Kidney capillary endothelial cell (primary cell): Measurements from ENCODE around the gene CUBN.
A peak's percentile ranks its signal among the peaks of the same experiment; 100 is the strongest.

Experiments
- DNase-seq: peaks from one replicate; pipeline ENCODE4 v3.0.0-alpha.2; 2018; ENCODE audit warnings: low spot score

The CUBN gene

DNA sequence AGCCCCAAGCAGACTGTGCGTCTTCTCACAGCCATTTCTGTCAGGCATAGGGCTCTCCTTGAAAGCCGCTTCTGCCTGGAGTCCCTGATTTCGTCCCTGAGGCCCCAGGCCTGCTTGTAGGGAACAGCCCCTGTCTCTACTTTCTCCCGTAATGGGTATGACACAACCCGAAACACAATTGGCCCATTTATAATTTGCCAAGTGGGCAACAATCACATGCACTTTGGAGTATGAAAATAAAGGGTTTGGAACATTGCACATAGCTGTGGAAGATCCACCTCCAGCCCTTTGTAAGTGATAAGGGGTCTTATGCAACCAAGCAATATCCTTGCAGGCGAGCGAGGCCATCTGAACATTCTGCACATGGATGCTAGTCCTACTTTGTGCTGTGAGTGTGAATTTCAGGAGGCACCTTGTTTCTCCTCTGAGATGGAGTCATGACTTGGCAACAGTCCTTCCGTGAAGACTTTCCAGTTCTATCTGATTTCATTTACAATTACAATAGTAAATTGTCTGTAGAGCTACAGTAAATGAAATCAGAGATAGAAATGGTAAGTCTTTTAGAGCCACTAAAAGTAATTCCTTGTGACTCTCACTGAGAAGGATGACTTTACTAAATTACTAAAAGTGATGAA is 141.5 kb downstream of the CUBN start:
- no peak for DNase-seq

DNA sequence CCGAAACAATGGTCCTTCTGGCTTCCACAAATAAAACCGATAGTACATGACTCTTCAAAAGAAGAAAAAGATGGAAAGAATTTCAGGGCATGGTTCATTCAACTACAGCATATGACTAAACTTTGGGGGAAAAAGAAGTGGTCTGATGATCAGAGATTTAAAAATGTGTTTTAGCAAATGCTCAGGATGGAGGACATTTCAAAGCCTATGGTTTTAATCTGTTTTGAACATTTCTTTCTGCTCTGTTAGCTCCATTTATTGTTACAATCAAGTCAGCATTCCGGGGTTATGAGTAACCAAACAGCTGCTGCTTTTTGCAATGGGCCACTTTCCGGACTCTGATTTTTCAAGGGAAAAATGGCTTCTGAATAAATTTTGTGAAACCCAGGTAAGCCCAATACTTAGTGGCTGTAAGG is 142.4 kb downstream of the CUBN start:
- DNase-seq, result no peak

DNA sequence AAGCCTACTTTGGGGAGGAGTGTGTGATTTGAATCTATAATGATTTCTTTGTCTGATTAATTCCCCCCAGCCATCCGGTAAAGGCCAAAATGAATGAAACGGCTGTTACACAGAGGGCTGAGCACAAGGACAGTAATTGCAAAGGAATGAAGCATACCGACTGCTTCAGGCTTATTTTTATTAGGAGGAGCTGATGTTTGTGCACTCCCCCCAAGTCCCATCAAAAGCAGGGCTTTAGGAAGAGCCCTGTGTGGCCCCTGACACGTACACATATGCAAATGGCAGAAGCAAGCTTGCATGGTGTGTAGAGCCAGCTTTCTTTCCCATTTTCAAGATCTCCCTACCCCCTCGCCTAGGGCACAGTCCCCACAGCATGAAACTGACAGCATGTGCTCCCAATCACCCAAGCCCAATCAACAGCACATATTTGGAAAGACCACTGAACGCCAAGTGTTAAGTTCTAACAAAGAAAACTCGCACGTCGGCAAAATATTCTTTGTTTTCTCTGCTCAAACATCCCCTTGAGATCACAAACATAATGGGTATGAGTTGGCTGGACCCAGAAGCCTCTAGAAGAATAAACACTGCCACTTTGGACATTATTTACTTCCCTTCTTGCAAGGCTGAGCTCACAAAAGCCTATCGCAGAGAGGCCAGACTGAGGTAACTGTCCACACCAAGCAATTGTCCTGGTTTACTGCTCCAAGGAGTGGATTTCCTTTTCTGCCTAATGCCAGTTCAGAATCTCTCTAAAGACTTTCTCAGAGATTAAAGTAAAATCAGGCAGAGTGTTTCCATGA is 143.0 kb downstream of the CUBN start:
- DNase-seq, result no peak

DNA sequence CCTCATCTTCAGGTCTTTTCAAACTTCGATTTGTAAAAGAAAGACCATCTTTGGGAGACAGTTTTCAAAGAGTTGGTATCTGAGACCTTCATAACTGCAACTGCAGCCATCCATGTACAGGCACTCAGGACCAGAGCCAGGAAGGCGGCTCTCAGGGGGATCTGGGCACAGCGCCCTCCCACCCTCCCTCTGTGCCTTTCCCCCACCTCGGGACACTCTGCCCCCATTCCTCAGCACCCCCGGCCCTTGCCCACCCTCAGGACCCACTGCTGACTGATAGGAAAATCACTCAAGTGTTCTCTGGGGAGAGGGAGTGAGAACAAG is 143.6 kb downstream of the CUBN start:
- DNase-seq, result no peak

DNA sequence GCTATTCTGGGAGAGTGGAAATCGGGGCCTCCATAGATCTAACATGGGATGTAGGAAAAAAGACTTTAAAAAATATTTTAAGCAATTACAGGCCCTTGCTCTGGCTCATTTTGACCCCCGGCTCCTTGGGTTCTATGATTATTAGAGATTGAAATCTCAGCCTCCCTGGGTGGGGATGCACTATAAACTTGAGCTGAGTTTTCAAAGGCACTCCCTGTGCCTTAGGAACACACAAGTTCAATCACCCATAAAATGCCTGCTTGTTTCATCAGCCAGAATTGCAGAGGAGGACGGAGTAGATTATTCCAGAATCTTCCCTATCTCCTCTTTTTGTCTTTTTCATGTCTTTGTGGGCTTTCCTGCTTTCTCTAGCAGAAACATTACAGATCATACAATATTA is 145.4 kb downstream of the CUBN start:
- no peak for DNase-seq

DNA sequence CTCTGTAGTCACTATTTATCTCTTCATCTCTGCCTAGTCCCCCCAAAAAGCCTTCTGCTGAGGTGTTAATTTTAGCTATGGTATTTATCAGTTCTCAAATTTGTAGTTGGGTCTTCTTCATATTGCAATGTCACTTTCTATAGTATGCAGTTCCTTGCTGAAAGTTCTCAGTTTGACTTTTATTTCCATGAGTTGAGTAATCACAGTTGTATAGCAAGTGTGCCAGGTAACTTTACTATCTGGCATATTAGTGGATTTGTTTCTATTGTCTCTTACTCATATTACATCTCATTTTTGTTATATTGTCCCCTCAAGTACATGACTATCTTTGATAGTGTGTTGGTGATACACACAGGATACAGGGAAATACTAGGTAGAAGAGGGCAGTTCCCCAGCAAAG is 152.8 kb downstream of the CUBN start:
- no peak for DNase-seq

DNA sequence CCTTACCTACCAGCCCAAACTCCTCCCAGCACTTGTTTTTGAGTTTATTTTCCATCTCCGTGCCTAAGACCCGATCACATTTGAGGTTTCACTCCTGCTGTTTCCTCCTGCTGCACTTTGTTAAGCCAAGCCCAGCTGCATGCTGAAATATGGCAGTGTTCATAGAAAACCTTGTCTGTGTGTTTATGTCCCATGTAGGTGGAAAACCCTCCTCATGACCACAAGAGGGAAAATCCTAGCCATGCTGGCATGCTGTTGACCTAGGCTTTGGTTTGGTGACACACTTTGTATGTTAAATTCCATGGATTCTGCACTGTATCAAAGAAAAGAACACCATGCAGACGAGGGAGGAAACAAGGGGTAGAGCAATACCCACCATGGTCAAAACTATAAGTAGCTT is 154.4 kb downstream of the CUBN start:
- DNase-seq, result no peak

DNA sequence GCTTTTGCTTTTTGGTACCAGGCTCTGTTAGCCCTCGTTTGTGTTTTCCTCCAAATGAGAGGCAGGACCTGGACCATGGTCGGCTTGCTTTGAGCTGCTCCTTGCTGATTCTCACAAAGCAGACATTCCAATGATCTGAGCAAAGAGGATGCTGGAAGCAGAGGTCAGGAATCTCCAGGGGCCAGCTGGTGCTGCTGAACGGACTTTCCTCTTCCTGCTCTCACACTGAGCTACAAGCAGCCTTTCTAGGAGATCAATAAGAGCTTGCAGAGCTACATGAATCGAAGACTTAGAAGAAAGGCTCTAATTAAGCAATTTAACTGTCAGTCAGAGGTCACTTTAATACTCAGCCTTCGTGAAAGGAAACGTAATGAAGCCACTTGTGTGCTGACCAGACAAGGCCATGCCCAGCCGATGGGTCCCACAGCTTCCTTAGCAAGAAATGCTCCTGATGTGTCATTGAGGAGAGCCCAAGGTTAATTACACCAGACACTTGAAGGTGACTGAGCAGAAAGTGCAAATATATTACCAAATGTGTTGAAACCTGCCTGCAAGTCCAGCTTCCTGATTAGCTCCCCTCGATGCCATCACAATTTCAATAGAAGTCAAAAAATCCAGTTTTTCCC is 161.1 kb downstream of the CUBN start:
- peak; percentile 97 for DNase-seq

DNA sequence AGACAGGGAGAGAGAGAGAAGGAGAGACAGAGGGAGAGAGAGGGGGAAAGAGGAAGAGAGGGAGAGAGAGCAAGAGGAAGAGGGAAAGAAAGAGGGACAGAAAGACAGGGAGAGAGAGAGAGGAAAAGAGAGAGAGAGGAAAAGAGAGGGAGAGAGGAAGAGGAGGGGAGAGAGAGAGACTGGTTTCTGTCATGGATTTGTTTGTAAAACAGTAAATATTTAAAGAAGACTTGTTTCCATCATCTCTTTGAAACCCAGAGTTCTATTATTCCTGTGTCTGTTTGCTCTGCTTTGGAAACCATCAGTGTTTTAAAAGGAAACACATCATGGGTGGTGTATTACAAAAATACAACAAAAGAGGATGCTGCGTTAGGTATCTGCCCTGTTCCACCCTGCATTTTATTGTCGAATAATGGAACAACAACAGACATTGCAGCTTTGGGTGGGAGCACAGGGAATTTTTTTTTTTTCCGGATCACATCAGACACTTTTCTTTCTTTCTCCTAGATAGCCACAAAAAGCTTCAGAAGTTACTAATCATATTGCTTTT is 161.7 kb downstream of the CUBN start:
- DNase-seq, result no peak

DNA sequence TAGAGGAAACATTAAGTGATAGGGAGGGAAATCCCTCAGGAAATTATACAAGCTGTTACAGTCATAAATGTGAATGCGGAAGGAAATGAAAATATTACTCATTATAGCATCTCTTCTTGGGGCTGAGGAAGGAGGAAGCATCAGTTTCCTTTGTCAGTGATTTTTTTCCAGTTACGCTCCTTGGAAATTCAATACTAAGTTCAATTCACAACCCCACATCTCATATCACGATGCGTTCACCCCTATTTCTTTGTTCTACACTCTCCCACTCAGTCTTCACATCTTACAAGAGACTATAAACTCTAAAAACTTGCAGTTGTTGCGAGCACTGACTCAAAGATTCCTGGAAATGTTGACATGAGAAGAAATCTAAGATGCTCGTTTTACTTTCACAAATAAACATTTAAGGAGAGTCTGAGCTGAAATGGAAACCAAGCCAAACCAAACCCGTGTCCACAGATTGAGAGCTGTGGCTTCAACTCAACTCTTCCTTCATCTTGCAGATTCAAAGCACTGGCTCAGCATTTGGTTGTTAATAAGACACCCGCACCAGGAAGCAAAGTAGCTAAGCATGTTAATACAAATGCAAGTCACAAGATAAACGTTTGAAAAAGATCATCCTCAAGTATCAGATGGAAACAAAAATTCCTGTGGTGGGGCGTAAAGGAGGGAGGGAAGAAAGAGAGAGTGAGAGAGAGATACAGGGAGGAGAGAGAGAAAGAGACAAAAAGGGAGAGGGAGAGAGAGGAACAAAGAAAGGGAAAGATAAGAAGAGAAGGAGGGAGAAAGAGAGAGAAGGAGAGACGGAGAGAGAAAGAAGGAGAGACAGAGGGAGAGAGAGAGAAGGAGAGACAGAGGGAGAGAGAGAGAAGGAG is 162.4 kb downstream of the CUBN start:
- DNase-seq, result peak; percentile 96

DNA sequence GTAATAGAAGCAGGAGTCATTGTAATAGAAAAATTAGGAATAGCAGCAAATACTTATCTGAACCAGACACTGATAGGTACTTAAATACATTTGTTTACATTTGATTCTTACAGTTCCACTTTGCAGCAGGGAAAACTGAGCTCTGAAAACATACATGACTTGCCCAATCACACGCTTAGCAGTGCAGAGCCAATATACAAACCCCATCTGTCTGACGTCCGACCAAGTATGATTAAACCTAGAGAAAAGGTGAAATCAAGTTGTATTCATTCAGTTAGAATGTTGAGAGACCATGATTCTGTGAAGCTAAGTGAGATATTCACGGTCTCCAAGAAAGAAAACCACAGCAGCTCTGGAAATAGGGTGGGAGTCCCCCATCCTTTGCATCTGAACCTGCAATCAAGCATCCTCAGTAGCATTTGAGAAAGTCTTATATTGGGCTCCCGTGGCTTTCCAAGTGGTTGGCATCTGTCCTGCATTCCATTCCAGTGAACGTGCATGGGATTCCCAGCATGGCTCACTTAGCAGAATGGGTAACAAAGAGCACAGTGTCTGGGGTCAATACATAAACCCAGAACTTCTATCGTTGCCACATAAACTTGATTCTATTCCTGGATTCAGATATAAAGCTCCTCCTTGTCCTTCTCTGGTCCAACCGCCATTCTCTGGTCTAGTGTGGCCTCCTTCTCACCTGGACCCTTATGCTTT is 163.7 kb downstream of the CUBN start:
- DNase-seq, result peak; percentile 70

DNA sequence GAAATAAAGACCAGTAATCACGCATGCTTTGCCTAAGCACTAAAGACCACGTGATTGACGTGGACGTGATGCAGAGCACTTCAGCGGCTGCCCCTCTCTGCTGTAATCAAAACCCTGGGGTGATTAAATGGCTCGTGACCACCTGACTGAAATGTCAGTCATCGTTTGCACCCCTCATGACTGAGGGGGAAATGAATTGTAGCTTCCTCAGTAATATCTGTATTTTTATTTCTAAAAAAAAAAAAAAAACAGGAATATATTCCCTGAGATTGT is 164.3 kb downstream of the CUBN start:
- DNase-seq, result no peak

DNA sequence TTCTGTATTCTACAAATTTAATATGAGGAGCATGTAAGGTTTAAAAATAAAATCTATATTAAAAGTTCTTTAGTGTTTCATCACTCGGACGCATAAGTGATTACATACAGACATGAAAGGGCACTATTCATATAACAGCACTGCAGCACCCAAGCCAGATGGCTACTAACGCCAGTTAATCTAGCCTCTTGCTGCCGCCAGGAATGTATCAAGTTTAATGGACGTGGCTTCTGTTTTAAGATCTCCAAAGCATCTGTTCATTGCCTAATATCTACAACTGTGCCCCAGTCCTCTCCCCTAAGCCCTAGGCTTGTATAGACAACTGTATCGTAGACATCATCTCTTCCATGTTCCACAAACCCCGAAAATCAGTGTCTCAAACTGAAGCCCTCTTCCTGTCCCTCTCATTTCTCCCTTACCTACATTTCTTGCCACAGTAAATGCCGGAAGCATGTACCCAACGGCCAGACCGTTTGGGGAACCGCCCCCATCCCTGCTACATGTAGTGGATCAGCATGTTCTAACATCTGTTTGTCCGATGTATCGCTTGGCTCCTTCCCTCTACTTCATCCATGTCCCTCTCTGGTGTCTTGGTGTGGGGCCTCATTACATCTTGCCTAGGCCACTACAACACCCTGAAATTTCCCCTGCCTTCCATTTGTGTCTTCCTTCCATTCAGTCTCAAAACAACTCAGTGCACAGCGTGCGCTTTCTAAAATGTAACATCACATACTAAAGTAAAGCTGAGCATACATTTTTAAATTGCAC is 164.9 kb downstream of the CUBN start:
- no peak for DNase-seq

DNA sequence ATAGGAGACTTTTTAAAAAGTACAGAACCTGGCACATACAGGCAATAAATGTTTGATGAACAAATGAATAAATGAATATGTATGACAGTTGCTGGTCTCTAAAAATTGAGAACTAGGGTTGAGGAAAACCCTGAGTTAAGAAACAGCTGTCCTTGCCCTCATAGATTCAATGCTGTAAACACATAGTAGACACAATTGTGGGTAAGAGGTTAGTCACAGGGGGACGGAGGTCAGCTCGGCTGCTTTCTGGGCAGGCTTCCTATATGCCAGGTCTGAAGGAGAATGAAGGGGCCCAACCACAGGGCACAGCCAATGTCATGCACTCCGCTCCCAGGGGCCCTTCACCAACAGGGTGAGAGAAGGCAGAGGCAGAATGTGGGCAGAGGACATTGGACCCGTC is 169.1 kb downstream of the CUBN start:
- DNase-seq, result no peak

DNA sequence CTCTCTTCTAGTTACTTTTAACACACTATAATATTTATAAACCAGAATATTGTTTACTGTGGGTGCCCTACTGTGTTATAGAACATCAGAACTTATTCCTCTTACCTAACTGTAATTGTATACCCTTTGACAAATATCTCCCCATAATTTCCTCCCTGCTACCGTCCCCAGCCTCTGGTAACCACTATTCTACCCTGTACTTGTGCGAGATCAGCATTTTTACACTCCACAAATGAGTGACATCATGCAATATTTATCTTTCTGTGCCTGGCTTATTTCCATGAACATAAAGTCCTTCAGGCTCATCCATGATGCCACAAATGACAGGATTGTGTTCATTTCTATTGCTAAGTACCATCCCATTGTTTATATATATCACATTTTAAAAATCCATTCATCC is 172.6 kb downstream of the CUBN start:
- no peak for DNase-seq

DNA sequence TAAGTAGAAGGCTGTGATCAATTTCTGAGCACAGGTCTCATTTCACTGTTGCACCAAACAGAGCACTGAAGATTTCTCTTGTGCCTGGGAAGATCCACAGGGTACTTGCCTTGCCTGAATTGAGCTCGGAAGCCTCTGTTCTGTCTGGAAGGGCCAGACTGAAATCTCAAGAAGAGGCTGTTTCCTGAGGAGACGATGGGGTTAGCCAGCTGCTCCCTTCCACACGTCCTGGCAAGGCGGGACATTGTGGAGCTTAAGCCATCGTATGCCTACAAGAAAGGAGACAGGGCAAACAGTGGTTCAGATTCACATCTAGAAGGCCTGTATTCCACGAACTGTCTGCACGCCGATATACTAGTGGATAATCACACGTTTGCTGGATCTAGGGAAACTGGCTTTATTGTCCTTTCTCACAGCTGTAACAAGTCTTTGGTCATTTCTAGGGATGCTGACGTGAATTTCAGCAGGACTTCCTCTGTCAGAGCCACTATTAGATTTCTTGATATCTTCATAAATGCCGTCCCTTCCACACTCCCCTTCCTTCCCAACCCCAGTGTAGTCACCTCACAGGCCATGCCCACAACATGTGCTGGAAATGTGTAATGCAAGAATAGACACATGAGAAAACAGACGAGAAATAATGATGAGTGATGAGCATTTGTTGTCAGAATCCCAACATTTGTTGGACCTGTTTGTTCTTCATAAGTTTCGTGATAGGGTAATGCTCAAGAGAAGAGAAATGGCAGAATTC is 175.2 kb downstream of the CUBN start:
- DNase-seq, result no peak

DNA sequence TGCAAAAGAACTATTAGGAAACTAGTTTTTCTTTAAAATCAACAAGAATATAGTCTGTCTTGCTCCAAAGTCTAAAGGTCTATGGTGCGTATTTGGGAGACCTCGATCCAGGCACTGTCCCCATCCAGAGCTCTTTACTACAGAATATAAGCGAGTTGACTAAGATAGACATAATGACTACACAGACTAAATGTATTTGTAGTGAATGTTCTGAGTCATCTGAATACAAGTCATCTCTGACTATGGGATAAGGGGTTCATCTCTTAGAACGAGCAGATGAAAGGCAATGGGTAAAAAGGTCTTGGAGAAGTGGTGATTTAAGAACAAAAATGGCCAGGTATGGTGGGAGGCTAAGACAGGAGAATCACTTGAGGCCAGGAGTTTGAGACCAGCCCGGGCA is 176.3 kb downstream of the CUBN start:
- DNase-seq, result peak; percentile 16

DNA sequence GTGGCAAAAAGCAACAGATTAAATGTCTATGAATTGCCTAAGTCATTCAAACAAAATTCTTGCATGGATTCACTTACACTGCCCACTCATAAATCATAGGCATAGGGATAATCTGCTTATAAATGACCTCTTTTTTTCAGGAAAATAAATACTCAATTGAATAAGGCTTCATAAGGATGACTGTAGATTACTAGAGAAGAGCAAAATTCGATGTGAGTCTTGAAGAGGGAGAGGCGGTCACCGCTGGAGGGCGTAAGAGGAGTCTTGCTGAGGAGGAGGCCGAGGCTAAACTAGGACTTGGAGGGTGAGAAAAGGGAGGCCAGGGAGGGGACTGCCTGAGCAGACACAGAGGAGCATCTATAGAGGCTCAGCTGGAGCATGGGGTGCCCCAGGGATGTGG is 177.0 kb downstream of the CUBN start:
- no peak for DNase-seq

DNA sequence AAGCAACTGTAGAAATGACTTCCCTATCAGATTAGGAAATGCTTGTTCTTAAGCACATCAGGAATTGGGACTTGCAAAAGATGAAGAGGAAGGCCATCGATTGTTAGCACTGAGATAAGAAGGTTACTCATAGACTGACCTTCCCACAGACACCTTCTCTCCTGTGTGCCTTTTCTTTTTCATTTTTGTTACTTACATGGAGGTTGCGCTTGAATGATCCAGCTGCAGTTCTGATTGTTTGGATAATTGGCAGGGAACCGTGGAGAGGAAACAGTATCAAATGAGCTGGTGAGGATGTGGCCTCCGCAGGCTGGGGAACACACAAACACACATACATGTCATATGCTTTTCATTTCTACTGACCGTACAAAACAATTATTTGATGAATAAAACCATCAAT is 177.5 kb downstream of the CUBN start:
- DNase-seq, result no peak
